ENCODE data around the gene PSD4.

DNA sequence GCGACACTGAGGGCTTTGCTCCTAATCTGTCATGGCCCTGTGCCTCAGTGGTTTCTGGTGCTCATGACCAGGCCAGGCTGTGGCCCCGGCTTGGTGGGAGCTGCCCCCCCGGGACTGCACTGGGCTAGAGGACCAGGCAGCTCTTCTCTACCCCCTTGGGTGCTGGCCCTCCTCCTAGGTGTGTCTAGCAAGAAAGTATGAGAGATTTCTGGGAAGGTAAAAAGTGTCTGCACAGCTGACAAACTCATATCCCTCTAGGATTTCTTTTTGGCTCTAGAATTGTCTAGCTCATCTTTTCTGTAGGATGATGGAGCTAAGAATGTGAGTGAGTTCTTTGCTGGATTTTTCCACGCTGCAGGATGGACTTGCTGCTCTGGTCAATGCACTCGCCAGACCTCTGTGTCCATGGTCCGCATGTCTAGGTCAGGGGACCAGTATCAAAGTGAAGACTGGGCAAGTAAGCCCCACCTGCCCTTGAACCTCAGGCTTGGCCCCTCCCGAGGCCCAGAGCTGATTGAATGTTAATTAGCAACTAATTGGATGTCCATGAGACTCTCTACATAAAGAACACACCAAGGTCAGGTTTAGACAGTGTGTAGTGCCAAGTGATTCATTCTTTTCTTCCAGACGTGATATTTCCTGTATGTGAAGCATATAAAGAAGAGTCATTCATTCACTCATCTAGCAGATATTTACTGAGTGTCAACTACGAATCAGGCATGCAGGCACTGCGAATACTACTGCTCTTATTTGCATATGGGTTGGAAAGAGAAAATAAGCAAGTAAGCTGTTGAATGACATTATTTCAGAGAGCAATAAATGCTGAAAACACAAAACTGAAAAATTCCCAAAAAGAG lies 15.6 kb upstream of the PSD4 start:
- TF ChIP-seq, protein P1, sequence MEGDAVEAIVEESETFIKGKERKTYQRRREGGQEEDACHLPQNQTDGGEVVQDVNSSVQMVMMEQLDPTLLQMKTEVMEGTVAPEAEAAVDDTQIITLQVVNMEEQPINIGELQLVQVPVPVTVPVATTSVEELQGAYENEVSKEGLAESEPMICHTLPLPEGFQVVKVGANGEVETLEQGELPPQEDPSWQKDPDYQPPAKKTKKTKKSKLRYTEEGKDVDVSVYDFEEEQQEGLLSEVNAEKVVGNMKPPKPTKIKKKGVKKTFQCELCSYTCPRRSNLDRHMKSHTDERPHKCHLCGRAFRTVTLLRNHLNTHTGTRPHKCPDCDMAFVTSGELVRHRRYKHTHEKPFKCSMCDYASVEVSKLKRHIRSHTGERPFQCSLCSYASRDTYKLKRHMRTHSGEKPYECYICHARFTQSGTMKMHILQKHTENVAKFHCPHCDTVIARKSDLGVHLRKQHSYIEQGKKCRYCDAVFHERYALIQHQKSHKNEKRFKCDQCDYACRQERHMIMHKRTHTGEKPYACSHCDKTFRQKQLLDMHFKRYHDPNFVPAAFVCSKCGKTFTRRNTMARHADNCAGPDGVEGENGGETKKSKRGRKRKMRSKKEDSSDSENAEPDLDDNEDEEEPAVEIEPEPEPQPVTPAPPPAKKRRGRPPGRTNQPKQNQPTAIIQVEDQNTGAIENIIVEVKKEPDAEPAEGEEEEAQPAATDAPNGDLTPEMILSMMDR (IDR thresholded peaks at IDR 0.05): no peak
- no peak for TF ChIP-seq POLR2AphosphoS5 (IDR thresholded peaks at IDR 0.05; ENCODE audit: low read depth, low read length)
- no peak for TF ChIP-seq EP300 (IDR thresholded peaks at IDR 0.05; ENCODE audit: borderline replicate concordance in 1 of 2, low read depth in 1 of 2, low read length in 1 of 2)
- no peak for TF ChIP-seq SIN3A (IDR thresholded peaks at IDR 0.05; ENCODE audit: borderline replicate concordance, low read depth, low read length)
- no peak for TF ChIP-seq NRF1 (IDR thresholded peaks at IDR 0.05; ENCODE audit: low read depth, low read length)
- TF ChIP-seq EZH2phosphoT487 (IDR thresholded peaks at IDR 0.05; ENCODE audit: borderline replicate concordance, low read depth): no peak
- TF ChIP-seq YY1 (IDR thresholded peaks at IDR 0.05; ENCODE audit: low read depth): no peak
- TF ChIP-seq GATA2 (CRISPR knock-in tag; IDR thresholded peaks at IDR 0.05): no peak
- no peak for TF ChIP-seq MXI1 (IDR thresholded peaks at IDR 0.05; ENCODE audit: low read depth, low read length)
- TF ChIP-seq ELF1 (IDR thresholded peaks at IDR 0.05): no peak
- TF ChIP-seq, protein P2, sequence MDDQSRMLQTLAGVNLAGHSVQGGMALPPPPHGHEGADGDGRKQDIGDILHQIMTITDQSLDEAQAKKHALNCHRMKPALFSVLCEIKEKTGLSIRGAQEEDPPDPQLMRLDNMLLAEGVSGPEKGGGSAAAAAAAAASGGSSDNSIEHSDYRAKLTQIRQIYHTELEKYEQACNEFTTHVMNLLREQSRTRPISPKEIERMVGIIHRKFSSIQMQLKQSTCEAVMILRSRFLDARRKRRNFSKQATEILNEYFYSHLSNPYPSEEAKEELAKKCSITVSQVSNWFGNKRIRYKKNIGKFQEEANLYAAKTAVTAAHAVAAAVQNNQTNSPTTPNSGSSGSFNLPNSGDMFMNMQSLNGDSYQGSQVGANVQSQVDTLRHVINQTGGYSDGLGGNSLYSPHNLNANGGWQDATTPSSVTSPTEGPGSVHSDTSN (IDR thresholded peaks at IDR 0.05): no peak
- TF ChIP-seq RXRA (IDR thresholded peaks at IDR 0.05; ENCODE audit: borderline replicate concordance, low read depth): no peak
- TF ChIP-seq, protein P3, sequence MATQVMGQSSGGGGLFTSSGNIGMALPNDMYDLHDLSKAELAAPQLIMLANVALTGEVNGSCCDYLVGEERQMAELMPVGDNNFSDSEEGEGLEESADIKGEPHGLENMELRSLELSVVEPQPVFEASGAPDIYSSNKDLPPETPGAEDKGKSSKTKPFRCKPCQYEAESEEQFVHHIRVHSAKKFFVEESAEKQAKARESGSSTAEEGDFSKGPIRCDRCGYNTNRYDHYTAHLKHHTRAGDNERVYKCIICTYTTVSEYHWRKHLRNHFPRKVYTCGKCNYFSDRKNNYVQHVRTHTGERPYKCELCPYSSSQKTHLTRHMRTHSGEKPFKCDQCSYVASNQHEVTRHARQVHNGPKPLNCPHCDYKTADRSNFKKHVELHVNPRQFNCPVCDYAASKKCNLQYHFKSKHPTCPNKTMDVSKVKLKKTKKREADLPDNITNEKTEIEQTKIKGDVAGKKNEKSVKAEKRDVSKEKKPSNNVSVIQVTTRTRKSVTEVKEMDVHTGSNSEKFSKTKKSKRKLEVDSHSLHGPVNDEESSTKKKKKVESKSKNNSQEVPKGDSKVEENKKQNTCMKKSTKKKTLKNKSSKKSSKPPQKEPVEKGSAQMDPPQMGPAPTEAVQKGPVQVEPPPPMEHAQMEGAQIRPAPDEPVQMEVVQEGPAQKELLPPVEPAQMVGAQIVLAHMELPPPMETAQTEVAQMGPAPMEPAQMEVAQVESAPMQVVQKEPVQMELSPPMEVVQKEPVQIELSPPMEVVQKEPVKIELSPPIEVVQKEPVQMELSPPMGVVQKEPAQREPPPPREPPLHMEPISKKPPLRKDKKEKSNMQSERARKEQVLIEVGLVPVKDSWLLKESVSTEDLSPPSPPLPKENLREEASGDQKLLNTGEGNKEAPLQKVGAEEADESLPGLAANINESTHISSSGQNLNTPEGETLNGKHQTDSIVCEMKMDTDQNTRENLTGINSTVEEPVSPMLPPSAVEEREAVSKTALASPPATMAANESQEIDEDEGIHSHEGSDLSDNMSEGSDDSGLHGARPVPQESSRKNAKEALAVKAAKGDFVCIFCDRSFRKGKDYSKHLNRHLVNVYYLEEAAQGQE (IDR thresholded peaks at IDR 0.05; ENCODE audit: low read depth, low read length): no peak

Measured in SK-N-SH (cell line).